H1 (cell line): ENCODE data around the gene SYT15. TPM values are rescaled to one million over a fixed set of nuclear protein-coding genes. Genes with fewer than 3 reads are reported as not detected.

Source experiments
- CTCF ChIA-PET: fragments of 300-600 bp; sonication (Branson Sonifier 250); formaldehyde crosslinking; loops from one replicate; lab custom pipeline; 2021; ENCODE audit not compliant: partially characterized antibody; lab: Charles Lee
- POLR2A ChIA-PET: fragments of 300-600 bp; sonication (Branson Sonifier 250); formaldehyde crosslinking; loops from one replicate; lab custom pipeline; 2021; ENCODE audit warnings: inconsistent platforms; ENCODE audit not compliant: partially characterized antibody; lab: Charles Lee
- DNase-seq, 2 experiments: peaks; one replicate each; pipeline versions ENCODE4 v3.0.0 to v3.0.0-alpha.2; 2010 to 2022; ENCODE audit warnings: low spot score in 2 of 2, low read depth in 1 of 2, mixed read lengths in 1 of 2
- FAIRE-seq: peaks from 2 replicates; lab custom pipeline; 2011; peaks lifted over from hg19 to GRCh38; lab: Jason Lieb, UNC
- H2AFZ ChIP-seq: 2 replicates; pipeline ENCODE4 v1.8.1; 2012; ENCODE audit warnings: low read length, inconsistent platforms
- H2AK5ac ChIP-seq: 2 replicates; pipeline ENCODE4 v1.6.1; 2013; ENCODE audit warnings: low read depth, low read length
- H2BK120ac ChIP-seq: replicated peaks from 2 replicates; pipeline ENCODE3; 2013; ENCODE audit warnings: low read depth, low read length, inconsistent platforms
- H2BK12ac ChIP-seq: 2 replicates; pipeline ENCODE4 v1.6.1; 2013; ENCODE audit warnings: low read depth, low read length
- H2BK15ac ChIP-seq: 2 replicates; pipeline ENCODE4 v1.6.1; 2013; ENCODE audit warnings: low read length
- H2BK20ac ChIP-seq: 2 replicates; pipeline ENCODE4 v1.6.1; 2013; ENCODE audit warnings: low read length
- H2BK5ac ChIP-seq: 2 replicates; pipeline ENCODE4 v1.6.1; 2013; ENCODE audit warnings: low read depth, low read length
- H3K14ac ChIP-seq: 2 replicates; pipeline ENCODE4 v1.6.1; 2013; ENCODE audit warnings: inconsistent platforms; ENCODE audit not compliant: insufficient read length
- H3K18ac ChIP-seq: 2 replicates; pipeline ENCODE4 v1.6.1; 2013; ENCODE audit warnings: low read length; ENCODE audit errors: extremely low read depth
- H3K23ac ChIP-seq: 2 replicates; pipeline ENCODE4 v1.6.1; 2013; ENCODE audit warnings: inconsistent platforms; ENCODE audit not compliant: insufficient read length
- H3K23me2 ChIP-seq: 2 replicates; pipeline ENCODE4 v1.6.1; 2013; ENCODE audit warnings: low read depth, low read length
- H3K27ac ChIP-seq: 2 replicates; pipeline ENCODE4 v1.6.1; 2011; ENCODE audit warnings: low read depth, low read length, inconsistent platforms
- H3K27me3 ChIP-seq, 4 experiments: replicated peaks in 1 of 4; 1 replicate in 1 of 4; 2 replicates in 3 of 4; pipeline versions ENCODE4 v1.6.1 to v1.8.1; 2011 to 2013; ENCODE audit warnings: low read length in 3 of 4, mild to moderate bottlenecking in 3 of 4, inconsistent platforms in 2 of 4, mixed read lengths in 2 of 4, moderate library complexity in 1 of 4; ENCODE audit not compliant: control insufficient read depth in 3 of 4, insufficient read depth in 3 of 4; ENCODE audit errors: extremely low read depth in 1 of 4
- H3K36me3 ChIP-seq, 4 experiments: 2 replicates each; pipeline versions ENCODE4 v1.6.1 to v1.8.1; 2011 to 2013; ENCODE audit warnings: mild to moderate bottlenecking in 4 of 4, low read length in 3 of 4, moderate library complexity in 2 of 4, control low read depth in 1 of 4, inconsistent platforms in 1 of 4; ENCODE audit not compliant: insufficient read depth in 4 of 4, control insufficient read depth in 2 of 4
- H3K4ac ChIP-seq: replicated peaks from 2 replicates; pipeline ENCODE3; 2013; ENCODE audit warnings: low read length, low read depth, mixed read lengths, inconsistent platforms; ENCODE audit not compliant: insufficient read length
- H3K4me1 ChIP-seq, 4 experiments: replicated peaks in 1 of 4; 1 replicate in 1 of 4; 2 replicates in 3 of 4; pipeline versions ENCODE4 v1.6.1 to v1.8.1; 2011 to 2013; ENCODE audit warnings: low read length in 3 of 4, inconsistent platforms in 2 of 4, mixed read lengths in 1 of 4; ENCODE audit not compliant: insufficient read depth in 4 of 4, control insufficient read depth in 3 of 4
- H3K4me2 ChIP-seq, 2 experiments: 2 replicates each; pipeline versions ENCODE4 v1.6.1 to v1.8.1; 2011 to 2013; ENCODE audit warnings: low read depth in 2 of 2, low read length in 2 of 2, control low read depth in 1 of 2, inconsistent platforms in 1 of 2, mild to moderate bottlenecking in 1 of 2; ENCODE audit not compliant: insufficient read depth in 1 of 2
- H3K4me3 ChIP-seq, 4 experiments: fragments of 200-600, 300-600 bp in 1 of 4; sonication (generic), shearing (Covaris generic), sonication (Bioruptor Twin) in 1 of 4; 2 replicates each; pipeline versions ENCODE4 v1.5.1 to v1.8.1; 2011 to 2016; ENCODE audit warnings: low read length in 4 of 4, low read depth in 3 of 4, control low read depth in 2 of 4, inconsistent platforms in 2 of 4, mild to moderate bottlenecking in 2 of 4, mixed read lengths in 1 of 4, moderate library complexity in 1 of 4; ENCODE audit not compliant: insufficient read depth in 2 of 4; ENCODE audit errors: extremely low read depth in 1 of 4
- H3K56ac ChIP-seq: replicated peaks from 2 replicates; pipeline ENCODE3; 2013; ENCODE audit warnings: low read depth, mild to moderate bottlenecking, mixed read lengths, low read length, inconsistent platforms; ENCODE audit not compliant: insufficient read length
- H3K79me1 ChIP-seq: 2 replicates; pipeline ENCODE4 v1.6.1; 2013; ENCODE audit warnings: low read depth, low read length, control low read depth
- H3K79me2 ChIP-seq, 2 experiments: 2 replicates each; pipeline versions ENCODE4 v1.6.1 to v1.8.1; 2012 to 2013; ENCODE audit warnings: low read length in 2 of 2, mild to moderate bottlenecking in 2 of 2, inconsistent platforms in 1 of 2; ENCODE audit not compliant: insufficient read depth in 2 of 2, control insufficient read depth in 1 of 2
- H3K9ac ChIP-seq, 4 experiments: replicated peaks in 1 of 4; 1 replicate in 1 of 4; 2 replicates in 3 of 4; pipeline versions ENCODE4 v1.6.1 to v1.8.1; 2011 to 2013; ENCODE audit warnings: low read depth in 3 of 4, low read length in 3 of 4, control low read depth in 2 of 4, mild to moderate bottlenecking in 2 of 4, moderate library complexity in 2 of 4, inconsistent platforms in 1 of 4; ENCODE audit errors: extremely low read depth in 1 of 4
- H3K9me3 ChIP-seq, 2 experiments: 2 replicates each; pipeline versions ENCODE4 v1.6.1 to v1.8.1; 2012 to 2013; ENCODE audit warnings: mild to moderate bottlenecking in 2 of 2, moderate library complexity in 2 of 2, control low read depth in 1 of 2, inconsistent platforms in 1 of 2, low read depth in 1 of 2, low read length in 1 of 2, mixed read lengths in 1 of 2; ENCODE audit not compliant: insufficient read depth in 2 of 2
- H4K20me1 ChIP-seq, 2 experiments: replicated peaks in 1 of 2; 2 replicates each; pipeline versions ENCODE3 to v1.8.1; 2011 to 2013; ENCODE audit warnings: inconsistent platforms in 2 of 2, low read length in 2 of 2, mild to moderate bottlenecking in 1 of 2; ENCODE audit not compliant: insufficient read depth in 2 of 2, control insufficient read depth in 1 of 2
- H4K5ac ChIP-seq: 2 replicates; pipeline ENCODE4 v1.6.1; 2013; ENCODE audit warnings: low read length, low read depth, mixed read lengths, inconsistent platforms; ENCODE audit not compliant: insufficient read length
- H4K8ac ChIP-seq: 2 replicates; pipeline ENCODE4 v1.8.0; 2013; ENCODE audit warnings: mild to moderate bottlenecking, moderate library complexity, low read length, inconsistent platforms; ENCODE audit not compliant: insufficient read depth; ENCODE audit errors: extremely low read depth
- H4K91ac ChIP-seq: replicated peaks from 2 replicates; pipeline ENCODE3; 2013; ENCODE audit warnings: low read length, mixed read lengths, inconsistent platforms; ENCODE audit not compliant: insufficient read length
- CEBPB ChIP-seq: IDR thresholded peaks from 2 replicates; pipeline ENCODE4 v1.6.1; 2012; ENCODE audit warnings: low read depth, low read length
- FOSL1 ChIP-seq: IDR thresholded peaks from 2 replicates; pipeline ENCODE4 v1.6.1; 2011; ENCODE audit warnings: mild to moderate bottlenecking, low read depth, low read length, moderate library complexity; ENCODE audit not compliant: insufficient read depth
- SAP30 ChIP-seq: fragments of 300-600 bp; sonication (generic); IDR thresholded peaks from 2 replicates; pipeline ENCODE4 v1.7.1; 2012; ENCODE audit warnings: low read length, moderate library complexity, mild to moderate bottlenecking, inconsistent platforms; ENCODE audit not compliant: insufficient read depth, insufficient replicate concordance
- WGBS, 2 experiments: shearing (Covaris generic) in 1 of 2; methylation state at CpG; one replicate each; pipeline versions ENCODE4 v1.1.6 to v1.1.7; 2013 to 2015; ENCODE audit warnings: low lambda C conversion rate in 2 of 2, mixed read lengths in 2 of 2, inconsistent platforms in 1 of 2, low coverage in 1 of 2, missing lambda C conversion rate in 1 of 2; ENCODE audit not compliant: insufficient replicate concordance in 2 of 2, insufficient coverage in 1 of 2, insufficient read length in 1 of 2; ENCODE audit errors: extremely low coverage in 1 of 2, missing lambda C conversion rate in 1 of 2; 5-methylcytosine and 5-hydroxymethylcytosine counted together
- polyA plus RNA-seq, 7 experiments: library from polyadenylated mRNA; depleted of rRNA in 3 of 7; stranded (reverse) in 5 of 7; unstranded in 2 of 7; fragments of >200 nt in 5 of 7; fragments of 200-250 nt in 2 of 7; gene quantifications; 1 replicate in 5 of 7; 2 replicates in 1 of 7; 4 replicates in 1 of 7; pipeline versions ENCODE4 v1.2.1 to v1.2.3, GENCODE V29; 2011 to 2013; ENCODE audit warnings: missing spikeins in 2 of 7, mixed read lengths in 2 of 7
- total RNA-seq: library from RNA; stranded (reverse); fragmentation: NEBNext Ultra II Directional; extraction: Animal tissue kit (Norgen Biotek cat#: 25700); gene quantifications from 2 replicates; pipeline ENCODE4 v1.2.1, GENCODE V29; 2021

The SYT15 gene
- total and polyA plus RNA-seq, 2 of the 8 experiments (the other 6 are each of a cell fraction or from before 2014, with no cell fraction given) = 0.39 to 0.61 TPM

- H3K4me3 ChIP-seq = no peak overlapping the region
- no peak overlapping the region for H2BK15ac ChIP-seq
- CTCF ChIA-PET = interaction anchor here (0.8 to 4.4 kb wide), 7 partner anchors 8 to 21 kb away, joined by 3 to 32 read pairs (median 5); no protein-coding TSS in a partner anchor
- no peak overlapping the region for H4K5ac ChIP-seq
- H3K9ac ChIP-seq = 0 out of 7 replicates have a peak overlapping the region, but pooled peaks of 1 of the 4 experiments have one; percentile 3
- POLR2A ChIA-PET = interaction anchor here (1.1 to 2.4 kb wide), 2 partner anchors 10 to 14 kb away, joined by 3 to 6 read pairs; no protein-coding TSS in a partner anchor
- WGBS, 2 experiments = 83% methylated on average over 18 of the region's 18 CpGs; no CpG with 5 or more reads in 1 of the 2 experiments
- no peak overlapping the region for H4K91ac ChIP-seq
- peaks cover 0 to 6% of the 10 kb centered on the region in 2 experiments; a peak in 1 of 4 replicates for H3K79me2 ChIP-seq
- no peaks in the 10 kb centered on the region for H3K9me3 ChIP-seq
- no peak overlapping the region for H2BK120ac ChIP-seq
- H4K20me1 ChIP-seq = peaks cover 0 to 14% of the 10 kb centered on the region in 2 experiments
- no peak overlapping the region for H4K8ac ChIP-seq
- H3K23ac ChIP-seq = no peak overlapping the region
- DNase-seq (no peak), FAIRE-seq (no peak)
- 0 out of 7 replicates have a peak, but pooled peaks cover 0 to 3% (median 0%) of the 10 kb centered on the region in 4 experiments for H3K27me3 ChIP-seq
- no peak overlapping the region for H3K56ac ChIP-seq
- no peak overlapping the region for H3K18ac ChIP-seq
- no peaks in the 10 kb centered on the region; a peak in 1 of 8 replicates for H3K36me3 ChIP-seq
- H2AFZ ChIP-seq = no peak overlapping the region
- H3K4me2 ChIP-seq = no peak overlapping the region
- H2AK5ac ChIP-seq = no peak overlapping the region
- peaks cover 10% of the 10 kb centered on the region for H3K23me2 ChIP-seq
- H3K27ac ChIP-seq = no peak overlapping the region
- H3K4me1 ChIP-seq = no peaks in the 10 kb centered on the region
- no peak overlapping the region for H3K14ac ChIP-seq
- H3K79me1 ChIP-seq = no peaks in the 10 kb centered on the region
- H2BK5ac ChIP-seq = no peak overlapping the region
- TF ChIP-seq CEBPB (peak; percentile 57; the same call in 1 of the 2 replicates), FOSL1 (no peak), SAP30 (no peak)
- H2BK20ac ChIP-seq = no peak overlapping the region
- H3K4ac ChIP-seq = no peak overlapping the region
- H2BK12ac ChIP-seq = no peak overlapping the region
Measured at GRCh38 chr10:46530249-46531186, 48.4 kb upstream of the SYT15 start.
